Measurements from ENCODE around the gene PAX8.
A peak's percentile ranks its signal among the peaks of the same experiment; 100 is the strongest.
"Not testable (repeated sequence)": the region's sequence is repeated elsewhere in the genome, so short reads cannot be mapped to it uniquely, and the experiment has no call there.

PAX8 gene

DNA sequence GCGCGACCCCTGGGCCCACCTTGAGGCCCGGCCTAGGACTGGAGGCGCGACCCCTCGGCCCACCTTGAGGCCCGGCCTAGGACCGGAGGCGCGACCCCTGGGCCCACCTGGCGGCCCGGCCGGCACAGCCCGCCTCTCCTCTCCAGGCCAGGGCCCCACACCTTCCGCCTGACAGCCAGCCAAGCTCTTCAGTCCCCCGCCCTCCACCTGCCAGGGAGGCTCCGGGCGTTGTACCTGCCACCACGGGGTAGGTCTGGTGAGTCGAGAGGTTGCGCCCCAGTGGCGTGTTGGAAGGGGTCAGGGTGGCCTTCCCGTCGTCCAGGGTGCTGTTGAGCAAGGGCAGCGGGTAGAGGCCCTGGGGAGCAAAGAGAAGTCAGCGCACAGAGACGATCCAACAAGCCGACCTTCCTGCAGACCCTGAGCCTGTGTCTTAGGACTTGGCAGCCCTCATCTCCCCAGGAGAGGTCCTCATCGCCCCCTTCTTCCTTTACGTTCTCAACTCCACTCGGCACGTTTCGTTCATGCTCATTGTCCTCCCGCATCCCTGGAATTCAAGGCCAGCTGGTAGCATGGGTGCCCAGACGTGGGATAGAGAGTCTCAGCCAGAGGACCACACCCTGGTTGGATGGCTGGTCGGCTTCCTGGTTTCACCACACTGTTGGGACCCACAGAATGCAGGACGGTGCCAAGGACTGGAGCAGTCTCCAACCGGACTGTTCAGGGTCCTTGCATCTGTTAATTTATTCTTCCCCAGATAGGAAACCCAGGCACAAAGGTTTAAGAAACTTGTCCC lies 42.2 kb downstream of the PAX8 start:
- DNase-seq: no peak

DNA sequence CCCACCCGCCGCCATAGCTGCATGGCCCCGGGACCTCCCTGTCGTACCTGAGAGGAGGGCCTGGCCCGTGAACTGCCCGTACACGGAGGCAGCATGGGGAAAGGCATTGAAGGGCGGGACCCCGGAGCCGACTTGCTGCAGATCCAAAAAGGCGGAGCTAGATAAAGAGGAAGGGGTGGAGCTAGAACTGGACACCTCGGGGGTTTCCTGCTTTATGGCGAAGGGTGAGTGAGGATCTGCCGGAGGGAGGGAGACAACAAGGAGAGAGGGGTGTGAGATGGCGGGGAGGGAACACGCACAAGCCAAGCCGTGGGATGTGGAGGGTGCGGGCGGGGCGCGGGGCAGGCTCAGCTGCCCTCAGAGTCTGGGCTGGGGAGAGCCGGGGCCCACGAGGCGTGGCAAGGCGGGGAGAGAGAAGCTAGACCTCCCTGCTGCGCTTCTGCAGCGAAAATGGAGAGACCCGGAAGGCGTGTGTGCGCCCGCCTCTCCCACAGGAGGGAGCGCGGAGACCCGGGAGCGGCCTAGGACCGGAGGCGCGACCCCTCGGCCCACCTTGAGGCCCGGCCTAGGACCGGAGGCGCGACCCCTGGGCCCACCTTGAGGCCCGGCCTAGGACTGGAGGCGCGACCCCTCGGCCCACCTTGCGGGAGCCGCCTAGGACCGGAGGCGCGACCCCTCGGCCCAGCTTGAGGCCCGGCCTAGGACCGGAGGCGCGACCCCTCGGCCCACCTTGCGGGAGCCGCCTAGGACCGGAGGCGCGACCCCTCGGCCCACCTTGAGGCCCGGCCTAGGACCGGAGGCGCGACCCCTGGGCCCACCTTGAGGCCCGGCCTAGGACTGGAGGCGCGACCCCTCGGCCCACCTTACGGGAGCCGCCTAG lies 43.1 kb downstream of the PAX8 start:
- not testable (repeated sequence) for DNase-seq

DNA sequence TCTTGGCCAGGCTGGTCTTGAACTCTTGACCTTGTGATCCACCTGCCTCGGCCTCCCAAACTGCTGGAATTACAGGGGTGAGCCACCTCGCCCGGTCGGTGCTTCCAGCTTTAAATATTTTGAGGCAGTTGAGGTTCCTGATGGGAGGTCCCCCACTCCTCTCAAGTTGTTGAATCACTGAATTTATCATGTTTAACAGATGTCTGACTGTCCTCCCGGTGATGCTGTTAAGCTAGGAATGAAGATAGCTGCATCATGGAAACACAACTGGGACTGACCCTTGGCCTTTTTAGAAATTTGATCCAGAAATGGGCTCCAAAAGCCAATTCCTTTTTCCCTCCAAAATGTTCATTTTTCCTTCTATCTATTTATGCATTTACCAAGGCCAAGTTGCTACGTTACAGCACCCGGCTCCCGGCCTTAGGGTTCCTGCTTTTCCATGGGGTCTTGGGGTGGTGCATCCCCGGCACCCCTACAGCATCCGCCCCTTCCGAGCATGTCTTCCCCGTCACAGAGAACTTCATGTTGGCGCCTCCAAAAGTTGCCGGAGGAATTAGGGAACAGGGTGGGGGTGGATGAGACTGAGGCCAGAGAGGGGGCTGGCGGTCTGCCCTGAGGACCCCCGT lies 43.9 kb downstream of the PAX8 start:
- DNase-seq: no peak

DNA sequence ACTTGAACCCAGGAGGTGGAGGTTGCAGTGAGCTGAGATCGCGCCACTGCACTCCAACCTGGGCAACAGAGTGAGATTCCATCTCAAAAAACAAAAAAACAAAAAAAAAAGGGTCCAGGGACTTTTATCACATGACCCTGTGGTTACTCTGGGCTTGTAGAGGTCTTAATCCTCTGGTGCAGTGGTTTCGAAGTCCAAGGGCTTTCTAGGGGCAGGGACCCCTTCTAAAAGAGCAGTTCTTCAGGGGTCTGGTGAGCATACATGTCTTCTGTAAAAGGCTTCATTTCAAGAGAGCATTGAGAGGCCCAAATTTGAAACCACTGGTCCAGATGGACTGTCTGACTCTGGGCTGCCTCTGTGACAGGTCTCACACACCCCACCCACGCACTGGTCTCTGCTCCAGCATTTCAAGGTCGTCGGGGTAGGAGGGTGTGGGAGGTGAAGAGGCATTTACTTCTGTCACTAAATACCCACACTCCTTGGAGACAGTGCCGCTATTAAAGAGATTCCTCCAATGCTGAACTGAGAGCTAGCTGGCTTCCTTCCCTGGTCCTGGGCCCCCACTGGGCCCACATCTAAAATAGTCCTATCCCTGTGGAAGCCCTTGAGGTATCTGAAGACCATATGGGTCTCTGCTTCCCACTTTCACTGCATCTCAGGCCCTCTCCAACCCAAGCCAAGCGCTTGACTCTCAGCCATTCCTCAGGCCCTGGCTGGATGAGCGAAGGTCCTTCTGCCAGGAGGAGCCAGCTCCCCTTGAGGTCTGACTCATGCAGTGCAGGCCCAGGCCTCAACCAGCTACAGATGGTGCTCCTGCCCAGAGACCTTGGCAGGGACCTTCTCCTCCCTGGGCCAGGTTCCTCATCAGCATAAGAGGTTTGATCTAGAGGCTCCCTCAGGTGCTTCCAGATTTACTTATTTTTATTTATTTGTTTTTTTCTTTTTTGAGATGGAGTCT lies 44.8 kb downstream of the PAX8 start:
- DNase-seq: no peak

DNA sequence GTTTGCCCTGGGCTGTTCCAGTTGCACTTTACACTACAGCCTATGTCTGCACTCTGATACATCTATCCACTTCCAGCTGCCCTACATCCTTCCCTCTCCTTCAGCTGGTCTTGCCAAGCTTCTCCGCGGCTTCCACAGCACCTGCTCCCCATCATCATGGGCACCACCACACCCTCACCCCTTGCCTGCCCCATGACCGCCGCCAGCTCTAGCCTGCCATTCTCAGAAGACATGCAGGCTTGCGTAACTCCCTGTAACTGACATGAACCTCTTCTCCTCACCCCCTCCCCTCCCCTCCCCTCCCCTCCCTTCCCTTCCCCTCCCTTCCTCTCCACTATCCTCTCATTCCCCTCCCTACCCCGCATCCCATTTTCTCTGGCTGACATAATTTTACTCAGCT lies 46.0 kb downstream of the PAX8 start:
- no peak for DNase-seq

DNA sequence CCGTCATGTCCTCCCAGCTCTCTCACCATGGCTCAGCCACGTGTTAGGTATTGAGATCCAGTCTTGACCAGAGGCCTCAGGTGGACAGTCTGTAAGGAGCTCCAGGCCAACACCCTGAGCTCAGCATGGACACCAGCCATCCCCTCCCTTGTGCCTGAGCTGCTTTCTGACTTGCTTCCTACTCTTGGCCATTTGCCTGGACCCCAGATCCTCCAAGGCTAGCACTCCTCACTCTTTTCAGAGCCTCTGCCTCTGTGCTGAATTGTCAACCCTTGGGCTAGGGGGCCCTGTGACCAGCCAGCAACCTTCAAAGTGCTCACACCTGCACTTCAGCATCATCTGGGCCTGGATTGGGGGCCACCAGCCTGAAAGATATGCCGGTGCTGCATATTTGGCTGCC lies 46.6 kb downstream of the PAX8 start:
- no peak for DNase-seq

DNA sequence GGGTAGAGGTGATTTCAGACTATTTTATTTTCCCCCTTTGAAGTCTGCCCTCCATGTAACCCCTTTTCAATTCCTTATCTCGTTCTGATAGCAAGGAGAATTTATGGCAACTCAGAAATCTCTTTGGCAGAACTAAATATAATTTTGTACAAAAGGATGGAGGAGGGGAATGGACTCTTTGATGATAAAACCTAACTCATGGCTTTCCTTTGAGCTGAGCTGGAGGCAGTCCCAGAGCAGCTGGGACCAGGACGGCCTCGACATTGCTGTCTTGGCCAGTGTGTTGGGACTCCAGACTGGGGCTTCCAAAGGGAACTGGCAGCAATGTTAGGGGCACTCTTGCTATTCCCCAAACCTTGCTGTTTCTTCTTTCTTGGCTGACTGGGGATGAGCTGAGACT lies 47.7 kb downstream of the PAX8 start:
- DNase-seq: no peak

DNA sequence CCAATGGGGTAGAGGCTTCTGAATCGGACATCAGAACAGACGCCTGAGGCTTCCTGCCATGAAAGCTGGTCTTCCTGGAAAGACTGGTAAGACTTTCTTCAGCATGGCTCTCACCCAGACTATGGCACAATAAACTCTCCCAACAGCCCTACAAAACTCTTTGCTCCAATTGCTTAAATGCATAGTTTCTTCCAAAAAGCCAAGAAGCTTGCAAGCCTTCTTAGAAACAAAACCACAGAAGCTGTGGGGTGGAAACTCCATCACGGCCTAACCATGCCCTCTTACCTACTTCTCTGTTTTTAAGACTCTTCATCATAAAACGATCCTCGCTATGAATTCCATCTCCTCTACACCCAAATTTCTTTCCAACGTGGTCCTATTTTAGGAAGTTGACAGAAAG lies 48.2 kb downstream of the PAX8 start:
- DNase-seq: peak; percentile 11

DNA sequence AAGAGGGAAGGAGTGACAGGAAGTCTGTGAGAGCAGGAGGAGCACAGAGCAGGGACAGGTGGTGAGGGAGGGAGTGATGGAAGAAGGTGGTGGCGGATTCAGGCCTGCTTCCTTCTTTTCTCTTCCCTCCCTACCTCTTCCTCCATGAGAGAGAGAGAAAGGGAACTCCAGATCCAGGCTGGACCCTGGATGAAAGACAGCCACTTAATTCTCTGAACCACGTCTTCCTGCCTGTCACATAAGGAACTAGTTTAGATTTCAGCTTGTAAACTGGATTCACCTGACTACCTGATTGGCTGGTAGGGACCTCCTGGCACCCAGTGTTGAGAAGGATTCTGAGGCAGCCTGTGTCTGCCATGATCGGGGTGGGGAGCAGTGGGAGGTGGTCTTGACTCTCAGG lies 48.9 kb downstream of the PAX8 start:
- DNase-seq: no peak

DNA sequence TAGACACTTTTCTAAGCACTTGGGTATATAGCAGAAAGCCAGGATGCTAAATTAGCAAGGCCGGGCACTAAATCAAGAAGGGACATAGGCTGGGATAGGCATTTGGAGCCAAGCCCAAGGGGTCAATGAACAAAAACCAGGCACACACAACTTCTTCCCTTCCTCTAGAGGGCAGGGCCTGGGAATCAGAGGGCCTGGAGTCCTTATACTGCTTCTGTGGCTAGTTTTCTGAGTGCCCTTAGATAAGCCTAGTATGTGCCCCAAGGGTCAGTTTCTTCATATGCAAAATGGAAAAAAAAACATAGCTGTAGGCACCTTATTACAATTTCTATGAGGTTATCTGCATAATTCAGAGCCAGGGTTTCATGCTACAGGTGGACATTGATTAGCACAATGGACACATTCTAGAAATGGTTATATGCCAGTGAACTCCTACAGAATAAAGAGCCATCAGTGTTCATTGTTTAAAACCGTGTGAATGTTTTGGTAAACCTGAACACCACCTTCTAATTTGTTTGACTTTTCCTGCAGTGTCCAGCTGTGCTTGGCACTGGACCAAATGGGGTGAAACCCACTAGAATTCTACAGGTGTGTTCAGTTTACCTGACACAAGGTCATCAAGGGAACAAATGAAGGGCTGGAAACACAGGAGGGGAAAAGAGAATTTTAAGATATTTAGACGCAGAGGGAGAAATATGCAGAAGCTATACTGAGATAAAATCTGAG lies 49.6 kb downstream of the PAX8 start:
- peak; percentile 7 for DNase-seq

DNA sequence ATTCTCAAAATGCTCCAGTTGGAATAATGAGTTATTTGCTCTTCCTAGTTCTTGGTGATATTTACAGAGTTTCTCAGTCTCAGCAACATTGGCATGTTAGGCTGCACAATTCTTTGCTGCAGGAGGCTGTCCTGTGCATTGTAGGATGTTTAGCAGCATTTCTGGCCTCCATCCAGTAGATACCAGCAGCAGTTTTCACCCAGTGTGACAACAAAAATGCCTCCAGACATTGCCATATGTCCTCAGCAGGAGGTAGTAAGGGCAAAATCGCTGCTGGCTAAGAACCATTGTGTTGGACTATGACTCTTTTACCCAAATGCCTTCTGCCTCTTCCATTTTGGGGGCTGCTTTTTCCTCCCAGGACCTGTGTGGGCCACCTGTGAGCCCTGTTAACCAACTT lies 50.4 kb downstream of the PAX8 start:
- no peak for DNase-seq

DNA sequence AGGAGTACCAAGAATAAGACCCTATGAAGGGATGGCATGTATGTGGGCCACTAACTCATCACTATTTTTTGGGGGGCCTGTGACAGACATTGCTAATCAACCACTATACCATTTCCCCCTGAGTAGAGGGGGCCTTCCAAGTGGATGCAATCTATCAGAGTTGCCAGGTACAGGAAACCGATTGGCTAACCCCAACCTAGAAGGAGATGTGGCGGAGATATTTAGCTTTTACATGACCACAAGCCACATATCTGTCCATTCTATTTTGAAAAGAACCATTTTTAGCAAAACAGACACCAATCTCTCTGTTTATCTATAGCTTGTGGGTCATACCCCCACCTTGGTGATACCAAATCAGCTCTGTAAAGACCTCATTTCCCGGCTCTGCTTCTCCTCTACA lies 51.0 kb downstream of the PAX8 start:
- DNase-seq: no peak

DNA sequence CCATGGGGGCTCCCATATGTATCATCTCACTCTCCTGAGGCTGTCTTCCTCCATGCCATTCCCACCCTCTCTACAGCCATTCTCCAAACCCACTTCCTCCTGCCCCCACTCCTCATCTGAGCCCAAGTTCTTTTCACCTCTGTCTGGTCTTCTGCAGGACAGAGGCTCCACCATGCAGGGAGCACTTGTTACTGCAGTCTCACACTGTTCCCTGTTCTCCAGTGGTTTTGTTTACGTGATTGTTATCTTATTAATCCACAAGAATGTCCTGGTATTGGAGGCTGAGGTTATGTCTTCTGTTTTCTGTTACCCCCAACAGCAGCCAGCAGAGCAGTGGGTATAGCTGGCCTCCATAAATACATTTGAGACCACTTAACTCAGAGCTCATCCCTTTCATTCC lies 51.4 kb downstream of the PAX8 start:
- DNase-seq: no peak

DNA sequence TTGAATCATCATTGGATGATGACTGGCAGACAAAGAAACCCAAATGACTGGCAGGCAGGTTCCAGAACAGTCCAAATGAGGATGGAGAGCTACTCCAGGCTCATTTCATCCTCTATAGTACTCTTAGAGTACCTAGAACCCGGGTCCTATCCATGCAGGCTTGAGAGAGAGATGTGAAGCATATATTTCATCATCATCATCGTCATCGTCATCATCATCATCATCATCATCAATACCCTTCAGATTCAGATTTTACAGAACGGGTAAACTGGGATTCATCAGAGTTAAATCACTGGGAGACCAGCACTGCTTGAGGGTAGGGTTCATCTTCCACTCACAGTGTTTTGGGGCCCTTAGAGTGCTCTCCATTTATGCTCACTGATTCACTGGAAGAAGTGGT lies 52.3 kb downstream of the PAX8 start:
- no peak for DNase-seq

DNA sequence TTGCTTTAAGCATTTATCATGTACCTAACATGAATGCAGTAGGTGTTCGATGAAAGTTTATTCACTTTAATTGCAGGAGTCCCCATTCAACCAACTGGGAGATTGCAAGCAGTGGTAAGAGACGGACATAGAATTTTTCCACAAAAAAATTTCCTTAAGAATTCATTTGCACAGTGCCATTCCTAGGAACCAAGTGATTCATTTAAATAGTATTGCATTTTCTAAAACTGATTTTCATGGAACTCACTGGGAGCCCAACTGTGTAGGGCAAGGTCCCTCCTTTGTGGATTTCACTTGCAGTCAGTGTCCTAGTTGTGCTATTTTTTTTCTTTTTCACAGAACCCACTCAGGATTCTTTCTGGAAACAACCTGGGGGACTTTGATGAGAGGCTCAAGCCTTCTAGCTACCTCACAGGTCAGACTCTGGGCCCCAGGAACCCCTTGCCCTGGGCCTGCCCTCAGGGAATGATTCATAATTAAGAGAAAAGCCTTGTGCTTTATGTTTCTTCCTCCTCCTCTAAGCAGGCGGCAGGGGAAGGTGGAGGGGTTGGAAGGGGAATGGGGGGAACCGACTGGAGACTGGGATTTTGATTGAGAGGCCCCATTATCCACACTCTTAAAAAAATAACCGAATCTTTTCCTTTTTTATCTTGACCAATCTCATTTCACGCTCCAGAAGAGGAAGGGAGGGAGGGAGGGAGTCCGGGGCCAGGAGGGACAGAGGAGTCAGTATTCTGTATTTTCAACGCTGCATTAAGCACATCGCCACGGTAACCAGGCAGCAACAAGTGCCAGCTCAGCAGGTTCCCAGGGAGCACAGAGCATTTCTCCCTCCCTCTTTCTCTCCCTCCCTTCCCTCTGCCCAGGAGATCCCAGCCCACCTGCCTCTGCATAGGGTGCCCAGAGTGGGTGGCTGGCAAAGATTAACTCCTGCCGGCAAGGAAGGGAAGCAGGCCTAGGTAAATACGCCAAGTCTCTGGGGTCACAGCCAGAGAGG lies 53.2 kb downstream of the PAX8 start:
- no peak for DNase-seq

DNA sequence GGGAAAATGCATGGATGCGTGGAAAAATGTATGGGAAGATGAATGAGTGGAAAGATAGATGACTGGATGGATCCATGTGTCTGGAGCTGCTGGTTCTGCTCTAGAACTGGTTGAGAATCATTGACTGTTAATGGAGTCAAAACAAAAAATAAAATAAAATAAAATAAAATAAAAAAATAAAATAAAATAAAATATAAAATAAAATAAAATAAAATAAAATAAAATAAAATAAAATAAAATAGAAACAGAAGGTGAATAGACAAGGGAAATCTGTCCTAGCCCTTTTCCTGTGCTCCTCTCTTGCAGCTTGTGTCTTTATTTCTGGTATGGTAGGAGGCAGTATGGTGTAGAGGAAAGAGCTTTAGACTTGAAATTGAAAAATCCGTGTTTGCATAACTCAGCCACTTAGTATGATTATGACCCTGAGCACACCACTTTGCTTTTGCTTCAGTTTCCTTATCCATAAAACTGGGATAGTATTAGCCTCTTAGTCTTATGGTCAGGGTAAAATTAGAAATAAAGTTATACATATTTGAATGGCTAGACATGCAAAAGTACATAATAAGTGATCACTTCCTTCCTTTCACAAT lies 54.0 kb downstream of the PAX8 start:
- no peak for DNase-seq

DNA sequence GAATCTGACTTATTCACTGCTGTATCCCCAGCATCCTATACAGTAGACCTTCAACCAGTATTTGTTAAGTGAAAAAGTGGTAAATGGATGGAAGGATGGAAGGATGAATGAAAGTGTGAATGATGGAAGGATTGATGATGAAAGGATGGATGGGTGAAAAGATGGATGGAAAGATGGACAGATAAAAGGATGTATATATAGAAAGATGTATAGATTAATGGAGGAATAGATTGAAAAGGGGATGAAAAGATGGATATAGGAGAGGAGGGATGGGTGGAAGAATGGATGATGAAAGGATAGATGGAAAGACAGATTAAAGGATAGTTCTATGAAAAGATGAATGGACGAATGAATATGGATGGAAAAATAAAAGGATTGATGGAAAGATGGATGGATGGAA lies 54.9 kb downstream of the PAX8 start:
- no peak for DNase-seq

DNA sequence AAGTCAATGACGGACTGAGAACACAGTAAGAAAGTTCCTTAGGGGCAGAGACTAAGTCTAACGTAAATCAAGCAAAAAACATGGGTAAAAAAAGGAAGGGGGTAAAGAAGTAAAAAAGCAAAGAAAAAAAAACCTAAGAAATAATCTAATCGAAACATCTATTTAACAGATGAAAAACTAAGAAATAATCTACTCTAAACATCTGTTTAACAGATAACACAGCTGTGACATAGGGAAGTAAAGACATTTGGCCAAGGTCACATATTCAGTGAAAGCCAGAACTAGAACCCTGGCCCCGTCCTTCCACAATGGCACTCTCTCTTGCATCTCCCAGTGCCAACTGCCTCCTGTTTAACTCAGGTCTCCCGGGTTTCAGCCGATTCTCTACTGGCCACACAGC lies 56.9 kb downstream of the PAX8 start:
- DNase-seq: no peak

DNA sequence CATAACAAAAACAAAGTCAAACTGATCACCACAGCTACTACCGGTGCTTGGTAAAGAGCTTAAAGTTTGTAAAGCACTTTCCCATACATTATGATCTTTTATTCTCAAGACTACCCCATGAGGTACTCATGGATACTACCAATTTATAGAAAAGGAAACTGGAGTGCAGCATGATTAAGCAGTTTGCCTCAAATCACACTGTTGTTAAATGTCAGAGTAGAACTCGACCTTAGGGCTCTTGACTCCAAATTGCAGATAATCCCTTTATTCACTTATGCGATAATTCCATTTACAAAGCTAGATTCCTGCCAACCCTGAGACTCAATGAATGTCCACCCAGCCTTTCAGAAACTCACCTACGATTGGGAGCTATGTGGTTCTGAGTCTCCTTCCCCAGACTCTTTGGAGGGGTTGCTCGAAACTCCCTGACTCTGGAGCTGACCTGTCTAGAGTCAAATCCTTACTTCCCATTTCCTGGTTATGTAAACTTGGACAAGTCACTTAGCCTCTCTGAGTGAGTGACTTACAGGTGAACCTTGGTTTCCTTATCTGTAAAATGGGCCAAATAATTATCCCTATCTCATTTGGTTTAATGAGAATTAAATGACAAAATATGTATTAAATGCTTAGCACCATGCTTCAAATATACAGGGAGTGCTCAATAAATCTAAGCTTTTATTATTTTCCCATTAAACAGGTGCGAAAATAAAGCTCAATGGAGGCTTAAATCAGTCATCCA lies 57.6 kb downstream of the PAX8 start:
- no peak for DNase-seq

Measured in OCI-M1 (cell line).